ENCODE data around the gene FLCN. TPM values are rescaled to one million over a fixed set of nuclear protein-coding genes. Genes with fewer than 3 reads are reported as not detected.

The FLCN gene
- total and polyA plus RNA-seq, 10 of the 15 experiments (the other 5 are each of a cell fraction or from before 2014, with no cell fraction given) = 1.1 to 24.7 (median 10.4) TPM

DNA sequence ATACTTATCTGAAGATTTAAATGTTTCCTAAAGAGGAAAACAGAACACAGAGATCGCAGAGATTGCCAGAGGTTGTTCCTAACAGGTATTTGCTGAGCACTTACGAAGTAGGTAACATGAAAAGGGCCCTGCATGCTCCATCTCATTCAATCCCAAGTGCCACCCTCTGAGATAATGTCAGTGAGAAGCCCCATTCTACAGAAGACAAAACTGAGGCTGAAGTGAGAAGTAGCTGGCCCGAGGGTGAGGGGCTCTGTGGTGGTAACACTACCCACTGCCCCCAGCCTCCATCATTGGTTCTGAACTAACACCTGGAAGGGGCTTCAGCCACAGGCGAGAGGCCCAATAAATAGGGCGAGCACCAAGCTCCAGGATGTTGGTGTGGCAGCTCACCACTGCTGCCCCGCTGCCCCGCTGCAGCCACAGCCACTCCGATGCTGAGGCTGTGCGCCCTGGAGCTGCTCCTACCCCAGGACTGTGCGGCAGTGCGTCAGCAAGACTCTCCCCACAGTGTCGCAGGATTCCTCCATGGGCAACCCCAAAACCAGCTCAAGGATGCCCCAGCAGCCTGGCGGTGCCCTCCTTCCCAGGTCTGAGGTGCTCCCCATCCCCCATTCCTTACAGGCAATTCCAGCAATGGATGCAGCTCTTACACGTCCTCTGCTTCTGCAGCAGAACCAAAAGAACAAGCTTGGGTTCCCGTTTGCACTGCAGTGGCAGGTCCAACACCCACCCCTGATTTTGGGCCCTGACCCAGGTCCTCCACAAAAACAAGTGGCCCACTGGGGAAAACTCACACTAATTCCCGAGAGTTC lies 10.3 kb downstream of the FLCN start:
- no peak for FAIRE-seq
- CTCF ChIA-PET = interaction anchor here (1.0 kb wide), 1 partner anchor 112 kb away, joined by 3 read pairs; no protein-coding TSS in a partner anchor

More for the DNA sequence above, 10.3 kb downstream of the FLCN start:
- WGBS (ENCODE audit: insufficient coverage, insufficient replicate concordance, low lambda C conversion rate, missing lambda C conversion rate) = 93% methylated on average over 16 of the region's 16 CpGs
- SMC1A ChIA-PET (ENCODE audit: uncharacterized antibody, unreplicated experiment) = no interaction called here
- intact Hi-C loops (cut with micrococcal nuclease; ENCODE audit: unreplicated experiment) = no loop called here
- POLR2A ChIA-PET = no interaction called here
- H3K4me3 ChIP-seq = no peak overlapping the region
- RAD21 ChIA-PET (ENCODE audit: unreplicated experiment) = no interaction called here
- no peak overlapping the region for H3K9ac ChIP-seq (ENCODE audit: control insufficient read depth, insufficient read depth, low read length)
- TF ChIP-seq TCF7 (IDR thresholded peaks at IDR 0.05; ENCODE audit: borderline replicate concordance) (no peak), EZH2 (IDR thresholded peaks at IDR 0.05; ENCODE audit: borderline replicate concordance, control insufficient read depth, low read depth, low read length) (no peak), MYC (IDR thresholded peaks at IDR 0.05; ENCODE audit: insufficient read depth, insufficient read length, insufficient replicate concordance, low read length, severe bottlenecking) (no peak), YY1 (IDR thresholded peaks at IDR 0.05; ENCODE audit: low read depth, low read length) (no peak), ASH2L (IDR thresholded peaks at IDR 0.05; ENCODE audit: borderline replicate concordance, low read depth) (no peak), SUPT20H (IDR thresholded peaks at IDR 0.05; ENCODE audit: borderline replicate concordance, control insufficient read depth, low read depth, low read length) (no peak), STAT3 (IDR thresholded peaks at IDR 0.05; ENCODE audit: low read depth, low read length) (no peak), BHLHE40 (IDR thresholded peaks at IDR 0.05; ENCODE audit: borderline replicate concordance in 1 of 2, low read depth in 2 of 2, low read length in 1 of 2) (no peak), SMAD1 (IDR thresholded peaks at IDR 0.05; ENCODE audit: low read depth, partially characterized antibody) (no peak), TCF12 (IDR thresholded peaks at IDR 0.05; ENCODE audit: low read depth, low read length) (no peak)
- TF ChIP-seq, protein P1, sequence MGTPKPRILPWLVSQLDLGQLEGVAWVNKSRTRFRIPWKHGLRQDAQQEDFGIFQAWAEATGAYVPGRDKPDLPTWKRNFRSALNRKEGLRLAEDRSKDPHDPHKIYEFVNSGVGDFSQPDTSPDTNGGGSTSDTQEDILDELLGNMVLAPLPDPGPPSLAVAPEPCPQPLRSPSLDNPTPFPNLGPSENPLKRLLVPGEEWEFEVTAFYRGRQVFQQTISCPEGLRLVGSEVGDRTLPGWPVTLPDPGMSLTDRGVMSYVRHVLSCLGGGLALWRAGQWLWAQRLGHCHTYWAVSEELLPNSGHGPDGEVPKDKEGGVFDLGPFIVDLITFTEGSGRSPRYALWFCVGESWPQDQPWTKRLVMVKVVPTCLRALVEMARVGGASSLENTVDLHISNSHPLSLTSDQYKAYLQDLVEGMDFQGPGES (IDR thresholded peaks at IDR 0.05) = no peak
- TF ChIP-seq, protein P2, sequence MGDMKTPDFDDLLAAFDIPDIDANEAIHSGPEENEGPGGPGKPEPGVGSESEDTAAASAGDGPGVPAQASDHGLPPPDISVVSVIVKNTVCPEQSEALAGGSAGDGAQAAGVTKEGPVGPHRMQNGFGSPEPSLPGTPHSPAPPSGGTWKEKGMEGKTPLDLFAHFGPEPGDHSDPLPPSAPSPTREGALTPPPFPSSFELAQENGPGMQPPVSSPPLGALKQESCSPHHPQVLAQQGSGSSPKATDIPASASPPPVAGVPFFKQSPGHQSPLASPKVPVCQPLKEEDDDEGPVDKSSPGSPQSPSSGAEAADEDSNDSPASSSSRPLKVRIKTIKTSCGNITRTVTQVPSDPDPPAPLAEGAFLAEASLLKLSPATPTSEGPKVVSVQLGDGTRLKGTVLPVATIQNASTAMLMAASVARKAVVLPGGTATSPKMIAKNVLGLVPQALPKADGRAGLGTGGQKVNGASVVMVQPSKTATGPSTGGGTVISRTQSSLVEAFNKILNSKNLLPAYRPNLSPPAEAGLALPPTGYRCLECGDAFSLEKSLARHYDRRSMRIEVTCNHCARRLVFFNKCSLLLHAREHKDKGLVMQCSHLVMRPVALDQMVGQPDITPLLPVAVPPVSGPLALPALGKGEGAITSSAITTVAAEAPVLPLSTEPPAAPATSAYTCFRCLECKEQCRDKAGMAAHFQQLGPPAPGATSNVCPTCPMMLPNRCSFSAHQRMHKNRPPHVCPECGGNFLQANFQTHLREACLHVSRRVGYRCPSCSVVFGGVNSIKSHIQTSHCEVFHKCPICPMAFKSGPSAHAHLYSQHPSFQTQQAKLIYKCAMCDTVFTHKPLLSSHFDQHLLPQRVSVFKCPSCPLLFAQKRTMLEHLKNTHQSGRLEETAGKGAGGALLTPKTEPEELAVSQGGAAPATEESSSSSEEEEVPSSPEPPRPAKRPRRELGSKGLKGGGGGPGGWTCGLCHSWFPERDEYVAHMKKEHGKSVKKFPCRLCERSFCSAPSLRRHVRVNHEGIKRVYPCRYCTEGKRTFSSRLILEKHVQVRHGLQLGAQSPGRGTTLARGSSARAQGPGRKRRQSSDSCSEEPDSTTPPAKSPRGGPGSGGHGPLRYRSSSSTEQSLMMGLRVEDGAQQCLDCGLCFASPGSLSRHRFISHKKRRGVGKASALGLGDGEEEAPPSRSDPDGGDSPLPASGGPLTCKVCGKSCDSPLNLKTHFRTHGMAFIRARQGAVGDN (IDR thresholded peaks at IDR 0.05) = no peak
- TF ChIP-seq, protein P3, sequence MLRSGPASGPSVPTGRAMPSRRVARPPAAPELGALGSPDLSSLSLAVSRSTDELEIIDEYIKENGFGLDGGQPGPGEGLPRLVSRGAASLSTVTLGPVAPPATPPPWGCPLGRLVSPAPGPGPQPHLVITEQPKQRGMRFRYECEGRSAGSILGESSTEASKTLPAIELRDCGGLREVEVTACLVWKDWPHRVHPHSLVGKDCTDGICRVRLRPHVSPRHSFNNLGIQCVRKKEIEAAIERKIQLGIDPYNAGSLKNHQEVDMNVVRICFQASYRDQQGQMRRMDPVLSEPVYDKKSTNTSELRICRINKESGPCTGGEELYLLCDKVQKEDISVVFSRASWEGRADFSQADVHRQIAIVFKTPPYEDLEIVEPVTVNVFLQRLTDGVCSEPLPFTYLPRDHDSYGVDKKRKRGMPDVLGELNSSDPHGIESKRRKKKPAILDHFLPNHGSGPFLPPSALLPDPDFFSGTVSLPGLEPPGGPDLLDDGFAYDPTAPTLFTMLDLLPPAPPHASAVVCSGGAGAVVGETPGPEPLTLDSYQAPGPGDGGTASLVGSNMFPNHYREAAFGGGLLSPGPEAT (IDR thresholded peaks at IDR 0.05; ENCODE audit: low read depth) = no peak
- H3K4me2 ChIP-seq (ENCODE audit: control insufficient read depth, insufficient read depth) = no peak overlapping the region
- H3K4me1 ChIP-seq (ENCODE audit: control insufficient read depth, insufficient read depth, low read length) = no peaks in the 10 kb centered on the region
- H3K9me3 ChIP-seq (replicated peaks; ENCODE audit: control insufficient read depth, insufficient read depth, low read length) = no peaks in the 10 kb centered on the region
- DNase-seq (ENCODE audit: low read depth, low spot score) (no peak), ATAC-seq (no peak)
- H3K27ac ChIP-seq (ENCODE audit: control insufficient read depth, insufficient read depth) = no peak overlapping the region
- no peak overlapping the region for H2AFZ ChIP-seq (ENCODE audit: control insufficient read depth, low read depth, low read length)
- peaks cover 24 to 28% of the 10 kb centered on the region in 2 experiments for H3K36me3 ChIP-seq (ENCODE audit: control insufficient read depth in 2 of 2, insufficient read depth in 2 of 2, low read length in 1 of 2)
- in situ Hi-C loops (cut with MboI) = no loop called here
- H3K79me2 ChIP-seq (ENCODE audit: control insufficient read depth, insufficient read depth, low read length) = no peaks in the 10 kb centered on the region
- H3K27me3 ChIP-seq (replicated peaks in 1 of 2; ENCODE audit: control insufficient read depth in 2 of 2, insufficient read depth in 2 of 2, low read length in 1 of 2) = no peaks in the 10 kb centered on the region
- BruUV-seq (replicated peaks) = no TSS peak
- H4K20me1 ChIP-seq (ENCODE audit: control insufficient read depth, insufficient read depth) = no peaks in the 10 kb centered on the region
